NOMO-1 treated with dmso at 0.1 percent for 144 hours (cell line): ENCODE data around the gene MUC6.

Source experiments
- DNase-seq: peaks from one replicate; lab custom pipeline; 2025; ENCODE audit not compliant: unreplicated experiment; lab: John Stamatoyannopoulos, UW

MUC6 gene, protein sequence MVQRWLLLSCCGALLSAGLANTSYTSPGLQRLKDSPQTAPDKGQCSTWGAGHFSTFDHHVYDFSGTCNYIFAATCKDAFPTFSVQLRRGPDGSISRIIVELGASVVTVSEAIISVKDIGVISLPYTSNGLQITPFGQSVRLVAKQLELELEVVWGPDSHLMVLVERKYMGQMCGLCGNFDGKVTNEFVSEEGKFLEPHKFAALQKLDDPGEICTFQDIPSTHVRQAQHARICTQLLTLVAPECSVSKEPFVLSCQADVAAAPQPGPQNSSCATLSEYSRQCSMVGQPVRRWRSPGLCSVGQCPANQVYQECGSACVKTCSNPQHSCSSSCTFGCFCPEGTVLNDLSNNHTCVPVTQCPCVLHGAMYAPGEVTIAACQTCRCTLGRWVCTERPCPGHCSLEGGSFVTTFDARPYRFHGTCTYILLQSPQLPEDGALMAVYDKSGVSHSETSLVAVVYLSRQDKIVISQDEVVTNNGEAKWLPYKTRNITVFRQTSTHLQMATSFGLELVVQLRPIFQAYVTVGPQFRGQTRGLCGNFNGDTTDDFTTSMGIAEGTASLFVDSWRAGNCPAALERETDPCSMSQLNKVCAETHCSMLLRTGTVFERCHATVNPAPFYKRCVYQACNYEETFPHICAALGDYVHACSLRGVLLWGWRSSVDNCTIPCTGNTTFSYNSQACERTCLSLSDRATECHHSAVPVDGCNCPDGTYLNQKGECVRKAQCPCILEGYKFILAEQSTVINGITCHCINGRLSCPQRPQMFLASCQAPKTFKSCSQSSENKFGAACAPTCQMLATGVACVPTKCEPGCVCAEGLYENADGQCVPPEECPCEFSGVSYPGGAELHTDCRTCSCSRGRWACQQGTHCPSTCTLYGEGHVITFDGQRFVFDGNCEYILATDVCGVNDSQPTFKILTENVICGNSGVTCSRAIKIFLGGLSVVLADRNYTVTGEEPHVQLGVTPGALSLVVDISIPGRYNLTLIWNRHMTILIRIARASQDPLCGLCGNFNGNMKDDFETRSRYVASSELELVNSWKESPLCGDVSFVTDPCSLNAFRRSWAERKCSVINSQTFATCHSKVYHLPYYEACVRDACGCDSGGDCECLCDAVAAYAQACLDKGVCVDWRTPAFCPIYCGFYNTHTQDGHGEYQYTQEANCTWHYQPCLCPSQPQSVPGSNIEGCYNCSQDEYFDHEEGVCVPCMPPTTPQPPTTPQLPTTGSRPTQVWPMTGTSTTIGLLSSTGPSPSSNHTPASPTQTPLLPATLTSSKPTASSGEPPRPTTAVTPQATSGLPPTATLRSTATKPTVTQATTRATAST (N-terminal part only)

DNA sequence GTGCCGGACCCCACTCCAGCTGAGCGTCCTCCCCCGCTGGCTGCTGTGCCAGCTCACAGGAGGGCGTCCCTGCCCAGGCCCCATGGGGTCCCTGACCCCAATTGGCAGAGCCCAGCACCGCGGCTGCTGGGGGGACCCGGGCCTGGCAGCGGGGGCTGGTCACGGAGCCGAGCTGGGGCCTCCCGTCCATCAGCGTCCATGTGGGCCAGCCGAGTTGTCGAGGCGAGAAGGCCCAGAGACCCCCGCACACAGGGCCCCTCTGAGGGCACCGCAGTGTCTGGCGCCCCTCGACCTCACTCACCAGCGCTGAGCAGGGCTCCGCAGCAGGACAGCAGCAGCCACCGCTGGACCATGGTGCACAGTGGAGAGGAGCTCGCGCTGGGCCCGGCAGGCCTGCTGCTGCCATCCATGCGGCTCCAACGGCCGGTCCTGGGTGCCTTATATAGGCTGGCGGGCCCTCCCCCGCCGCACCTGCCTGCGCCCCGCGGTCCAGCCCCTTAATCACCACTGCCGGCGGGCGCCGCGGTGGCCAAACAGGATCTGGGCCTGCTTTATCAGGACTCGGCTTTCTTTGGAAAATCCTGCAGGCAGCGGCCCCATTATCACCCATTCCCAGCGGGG is at the start of gene MUC6:
TSS of gene MUC6 (minus strand) at position 416 of the 621 bp plus-strand sequence. CDS start at position 353, 63 bp downstream.
- DNase-seq, result no peak

DNA sequence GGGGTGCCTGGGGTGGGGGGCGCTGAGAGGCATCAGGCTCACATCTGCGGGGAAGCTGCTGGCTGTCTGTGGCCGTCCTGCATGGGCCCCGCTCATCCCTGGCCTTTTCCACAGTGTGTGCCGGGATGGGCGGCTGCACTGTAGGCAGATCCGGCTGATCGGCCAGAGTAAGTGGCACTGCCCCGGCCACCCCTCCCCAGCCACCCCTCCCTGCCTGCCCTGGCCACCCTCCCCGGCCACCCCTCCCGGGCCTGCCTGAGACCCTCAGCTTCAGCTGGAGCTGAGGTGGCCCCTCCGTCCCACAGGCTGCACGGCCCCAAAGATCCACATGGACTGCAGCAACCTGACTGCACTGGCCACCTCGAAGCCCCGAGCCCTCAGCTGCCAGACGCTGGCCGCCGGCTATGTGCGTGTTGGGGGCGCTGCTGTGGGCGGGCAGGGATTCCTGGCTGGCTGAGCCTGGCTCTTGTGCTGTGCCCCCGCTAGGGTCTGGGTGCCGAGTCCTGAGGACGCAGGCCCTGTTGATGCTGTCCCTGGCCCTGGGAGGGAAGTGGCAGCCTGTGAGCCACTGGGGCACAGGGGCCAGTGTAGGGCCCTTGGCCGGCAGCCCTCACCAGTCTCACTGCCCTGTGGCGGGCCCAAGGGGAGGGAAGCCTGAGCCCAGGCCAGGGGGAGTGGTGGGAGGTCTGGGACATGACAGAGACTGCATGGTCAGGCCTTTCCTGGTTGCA is 49.1 kb upstream of the MUC6 start:
- DNase-seq, result no peak

DNA sequence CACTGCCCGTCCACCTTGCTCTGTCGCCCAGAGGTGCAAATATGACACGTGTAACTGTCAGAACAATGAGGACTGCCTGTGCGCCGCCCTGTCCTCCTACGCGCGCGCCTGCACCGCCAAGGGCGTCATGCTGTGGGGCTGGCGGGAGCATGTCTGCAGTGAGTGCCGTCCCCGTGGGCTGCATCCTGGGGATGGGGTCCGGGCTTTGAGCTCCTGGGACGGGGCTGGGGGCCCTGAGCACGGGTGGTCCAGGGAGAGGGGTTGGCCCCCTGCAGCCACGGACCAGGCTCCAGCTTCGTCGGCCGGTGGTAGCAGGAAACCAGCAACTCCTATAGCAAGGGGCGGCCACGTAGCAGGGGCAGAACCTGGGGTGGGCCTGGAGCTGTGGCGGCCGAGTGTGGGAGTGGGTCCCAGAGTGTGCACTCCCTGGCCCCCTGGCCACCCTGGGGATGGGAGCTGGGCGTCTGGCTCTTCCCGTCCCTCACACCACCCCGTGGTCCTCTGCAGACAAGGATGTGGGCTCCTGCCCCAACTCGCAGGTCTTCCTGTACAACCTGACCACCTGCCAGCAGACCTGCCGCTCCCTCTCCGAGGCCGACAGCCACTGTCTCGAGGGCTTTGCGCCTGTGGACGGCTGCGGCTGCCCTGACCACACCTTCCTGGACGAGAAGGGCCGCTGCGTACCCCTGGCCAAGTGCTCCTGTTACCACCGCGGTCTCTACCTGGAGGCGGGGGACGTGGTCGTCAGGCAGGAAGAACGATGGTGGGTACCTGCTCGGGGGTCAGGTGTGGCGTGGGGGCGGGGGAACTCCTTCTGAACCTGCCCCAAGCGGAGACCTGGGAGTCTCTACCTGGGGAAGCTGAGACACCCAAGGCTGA is 48.3 kb upstream of the MUC6 start:
- no peak for DNase-seq

DNA sequence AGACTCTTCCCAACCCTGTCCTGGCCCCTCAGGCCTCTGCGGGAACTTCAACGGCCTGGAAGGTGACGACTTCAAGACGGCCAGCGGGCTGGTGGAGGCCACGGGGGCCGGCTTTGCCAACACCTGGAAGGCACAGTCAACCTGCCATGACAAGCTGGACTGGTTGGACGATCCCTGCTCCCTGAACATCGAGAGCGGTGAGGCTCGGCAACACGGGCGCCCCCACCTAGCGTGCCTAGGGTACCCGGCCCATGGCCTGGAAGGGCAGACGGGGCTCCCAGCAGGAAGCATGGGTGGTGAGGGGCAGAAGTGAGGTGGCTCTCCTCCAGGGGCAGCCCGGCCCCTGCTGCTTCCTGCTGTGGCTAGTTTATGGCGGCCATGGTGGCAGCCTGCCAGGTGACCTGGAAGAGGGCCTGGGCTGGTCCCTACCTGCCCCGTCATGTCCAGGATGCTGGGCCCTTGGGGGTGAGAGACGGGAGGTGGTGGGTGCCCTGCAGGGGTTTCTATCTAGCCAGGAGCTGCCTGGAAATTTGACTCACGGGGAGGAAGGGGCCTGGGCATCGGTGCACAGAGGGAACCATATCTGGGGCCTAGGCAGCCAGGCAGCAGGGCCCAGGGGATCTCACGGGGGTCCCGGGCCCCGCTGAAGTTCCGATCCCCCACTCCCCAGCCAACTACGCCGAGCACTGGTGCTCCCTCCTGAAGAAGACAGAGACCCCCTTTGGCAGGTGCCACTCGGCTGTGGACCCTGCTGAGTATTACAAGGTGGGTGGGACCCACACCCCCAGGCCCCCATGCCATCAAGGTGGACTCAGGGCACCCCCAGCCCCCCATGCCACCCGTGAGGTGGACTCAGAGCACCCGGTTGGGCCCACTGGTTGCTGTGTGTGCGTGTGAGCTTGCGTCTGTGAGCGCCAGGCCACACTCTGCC is 47.4 kb upstream of the MUC6 start:
- no peak for DNase-seq

DNA sequence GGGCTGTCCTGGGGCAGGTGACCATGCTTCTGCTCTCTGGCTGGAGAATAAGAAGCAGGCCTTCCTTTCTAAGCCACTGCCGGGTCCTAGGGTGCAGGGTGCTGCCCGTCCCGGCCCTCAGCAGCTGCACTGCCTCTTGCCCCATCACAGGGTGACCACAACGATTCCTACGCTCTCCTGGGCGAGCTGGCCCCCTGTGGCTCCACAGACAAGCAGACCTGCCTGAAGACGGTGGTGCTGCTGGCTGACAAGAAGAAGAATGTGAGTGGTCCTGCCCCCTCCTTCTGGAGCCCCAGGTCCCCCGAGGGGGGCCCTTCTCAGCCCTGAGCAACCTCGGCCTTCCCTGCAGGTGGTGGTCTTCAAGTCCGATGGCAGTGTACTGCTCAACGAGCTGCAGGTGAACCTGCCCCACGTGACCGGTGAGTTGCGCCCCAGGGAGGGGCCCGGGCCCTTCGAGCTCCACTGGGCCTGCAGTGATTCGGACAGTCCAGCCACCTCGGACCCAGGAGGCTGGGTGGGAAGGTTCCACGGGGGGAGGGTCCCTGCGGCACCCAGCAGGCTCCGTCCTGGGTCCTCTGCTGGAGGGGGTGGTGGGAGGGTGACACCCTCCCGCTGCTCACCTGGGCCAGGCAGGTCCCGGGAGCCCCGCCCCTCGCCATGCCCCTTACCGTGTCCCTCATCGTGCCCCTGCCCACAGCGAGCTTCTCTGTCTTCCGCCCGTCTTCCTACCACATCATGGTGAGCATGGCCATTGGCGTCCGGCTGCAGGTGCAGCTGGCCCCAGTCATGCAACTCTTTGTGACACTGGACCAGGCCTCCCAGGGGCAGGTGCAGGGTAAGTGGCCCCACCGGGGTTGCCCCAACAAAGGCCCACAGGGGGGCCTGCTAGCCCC is 46.5 kb upstream of the MUC6 start:
- no peak for DNase-seq

DNA sequence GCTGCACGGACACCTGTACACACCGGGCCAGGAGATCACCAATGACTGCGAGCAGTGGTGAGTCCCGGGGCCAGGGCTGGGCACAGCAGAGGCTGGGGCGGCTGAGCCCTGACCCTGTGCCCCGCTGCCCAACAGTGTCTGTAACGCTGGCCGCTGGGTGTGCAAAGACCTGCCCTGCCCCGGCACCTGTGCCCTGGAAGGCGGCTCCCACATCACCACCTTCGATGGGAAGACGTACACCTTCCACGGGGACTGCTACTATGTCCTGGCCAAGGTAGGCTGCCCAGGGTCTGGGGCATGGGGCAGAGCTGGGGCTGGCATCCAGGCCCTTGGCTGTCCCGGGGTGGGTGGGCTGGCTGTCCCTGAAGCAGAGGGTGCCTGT is 45.8 kb upstream of the MUC6 start:
- no peak for DNase-seq

DNA sequence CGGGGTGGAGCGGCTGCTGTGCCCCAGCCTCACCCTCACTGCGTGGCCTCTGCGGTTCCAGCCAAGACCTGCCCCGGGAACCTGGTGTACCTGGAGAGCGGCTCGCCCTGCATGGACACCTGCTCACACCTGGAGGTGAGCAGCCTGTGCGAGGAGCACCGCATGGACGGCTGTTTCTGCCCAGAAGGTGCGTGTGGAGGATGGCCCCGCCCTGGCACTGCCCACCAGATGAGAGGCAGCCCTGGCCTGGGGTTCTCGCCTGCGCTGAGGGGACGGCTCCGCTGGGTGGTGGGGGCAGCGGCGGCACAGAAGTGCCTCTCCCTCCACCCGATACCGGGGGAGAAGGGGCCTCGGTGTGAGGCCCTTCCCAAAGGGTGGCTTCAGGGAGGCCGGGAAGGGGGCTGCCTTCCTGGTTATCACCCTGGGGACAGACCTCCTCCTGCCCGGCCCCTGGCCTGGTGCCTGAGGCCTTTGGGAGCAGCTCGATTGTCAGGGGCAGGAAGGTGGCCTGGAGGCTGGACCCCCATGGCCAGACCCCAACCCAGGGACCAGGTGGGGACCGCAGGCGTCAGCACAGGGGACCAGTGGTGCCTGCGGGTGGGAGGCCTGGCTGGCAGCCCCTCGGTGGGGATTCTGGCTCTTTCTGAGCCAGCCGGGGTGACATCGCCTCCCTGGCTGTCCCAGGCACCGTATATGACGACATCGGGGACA is 45.2 kb upstream of the MUC6 start:
- DNase-seq, result no peak

DNA sequence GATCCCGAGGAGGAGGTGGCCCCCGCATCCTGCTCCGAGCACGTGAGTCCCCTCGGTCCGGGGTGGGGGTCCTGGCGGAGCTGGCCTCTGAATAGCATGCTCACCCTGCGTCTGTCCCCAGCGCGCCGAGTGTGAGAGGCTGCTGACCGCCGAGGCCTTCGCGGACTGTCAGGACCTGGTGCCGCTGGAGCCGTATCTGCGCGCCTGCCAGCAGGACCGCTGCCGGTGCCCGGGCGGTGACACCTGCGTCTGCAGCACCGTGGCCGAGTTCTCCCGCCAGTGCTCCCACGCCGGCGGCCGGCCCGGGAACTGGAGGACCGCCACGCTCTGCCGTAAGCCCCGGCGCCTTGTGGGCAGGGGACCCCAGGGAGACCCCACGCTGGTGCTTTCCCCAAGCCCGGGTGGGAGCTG is 41.7 kb upstream of the MUC6 start:
- DNase-seq, result no peak

DNA sequence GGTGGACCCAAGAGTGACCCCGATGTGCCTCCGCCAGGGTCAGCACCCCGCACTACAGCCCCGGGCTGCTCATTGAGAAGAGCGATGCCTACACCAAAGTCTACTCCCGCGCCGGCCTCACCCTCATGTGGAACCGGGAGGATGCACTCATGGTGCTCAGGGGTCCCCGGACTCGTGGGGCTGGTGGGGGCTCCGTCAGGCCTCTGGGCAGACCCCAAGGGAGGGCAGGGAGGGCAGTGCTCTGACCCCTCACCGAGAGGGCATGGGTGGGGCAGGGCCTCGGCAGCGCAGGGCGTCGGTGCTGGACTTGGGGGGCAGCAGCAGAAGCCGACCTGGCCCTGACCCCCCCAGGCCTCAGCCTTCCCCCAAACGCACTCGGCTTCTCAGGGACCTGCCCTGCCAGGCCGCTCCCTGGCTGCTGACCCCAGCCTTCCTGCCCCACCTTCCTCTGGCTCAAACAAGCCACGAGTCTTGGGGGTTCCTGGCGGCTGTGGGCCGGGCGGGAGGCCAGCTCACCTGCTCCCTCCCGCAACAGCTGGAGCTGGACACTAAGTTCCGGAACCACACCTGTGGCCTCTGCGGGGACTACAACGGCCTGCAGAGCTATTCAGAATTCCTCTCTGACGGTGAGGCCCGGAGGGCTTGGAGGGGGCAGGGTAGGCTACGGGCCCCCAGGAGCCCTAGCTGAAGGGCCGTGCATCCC is 41.0 kb upstream of the MUC6 start:
- no peak for DNase-seq

DNA sequence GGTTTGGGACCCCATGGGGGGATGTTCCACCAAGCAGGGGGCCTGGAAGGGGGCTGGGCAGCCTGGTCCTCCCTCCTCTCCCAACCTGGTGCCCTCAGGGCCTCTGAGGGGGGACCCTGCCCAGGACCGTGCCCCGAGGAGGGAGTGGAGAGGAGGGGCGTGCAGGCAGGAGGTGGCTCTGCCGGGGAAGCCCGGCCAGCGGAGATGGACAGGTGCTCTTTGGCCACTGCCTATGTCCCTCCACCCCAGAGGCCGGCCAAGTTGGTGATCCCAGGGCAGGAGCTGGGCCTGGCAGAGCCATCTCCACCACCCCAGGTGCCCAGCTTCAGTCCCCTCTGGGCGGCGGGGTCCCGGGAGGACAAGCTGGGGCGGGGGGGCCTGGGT is 40.5 kb upstream of the MUC6 start:
- DNase-seq, result no peak

DNA sequence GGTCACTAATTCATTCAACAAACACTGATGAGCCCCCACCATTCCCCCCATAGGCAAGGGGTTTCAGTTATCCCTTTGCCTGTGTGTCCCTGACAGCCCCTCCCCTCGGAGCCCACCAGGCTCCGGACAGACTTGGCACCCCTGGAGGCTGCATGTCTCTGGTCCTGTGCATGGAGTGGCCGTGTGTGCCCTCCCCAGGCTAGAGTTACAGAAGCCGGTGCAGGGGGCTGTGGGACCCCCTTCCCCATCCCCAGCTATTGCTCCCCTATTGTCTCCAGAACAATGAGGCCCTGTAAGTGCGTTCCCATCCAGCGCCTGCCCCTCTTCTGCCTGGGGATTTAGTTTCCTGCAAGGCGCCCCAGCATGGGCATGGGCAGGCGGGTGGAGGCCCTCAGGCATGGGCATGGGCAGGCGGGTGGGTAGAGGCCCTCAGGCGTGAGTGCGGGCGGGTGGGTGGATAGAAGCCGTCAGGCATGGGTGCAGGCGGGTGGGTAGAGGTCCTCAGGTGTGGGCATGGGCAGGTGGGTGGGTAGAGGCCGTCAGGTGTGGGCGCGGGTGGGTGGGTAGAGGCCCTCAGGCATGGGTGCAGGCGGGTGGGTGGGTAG is 39.6 kb upstream of the MUC6 start:
- DNase-seq, result no peak

DNA sequence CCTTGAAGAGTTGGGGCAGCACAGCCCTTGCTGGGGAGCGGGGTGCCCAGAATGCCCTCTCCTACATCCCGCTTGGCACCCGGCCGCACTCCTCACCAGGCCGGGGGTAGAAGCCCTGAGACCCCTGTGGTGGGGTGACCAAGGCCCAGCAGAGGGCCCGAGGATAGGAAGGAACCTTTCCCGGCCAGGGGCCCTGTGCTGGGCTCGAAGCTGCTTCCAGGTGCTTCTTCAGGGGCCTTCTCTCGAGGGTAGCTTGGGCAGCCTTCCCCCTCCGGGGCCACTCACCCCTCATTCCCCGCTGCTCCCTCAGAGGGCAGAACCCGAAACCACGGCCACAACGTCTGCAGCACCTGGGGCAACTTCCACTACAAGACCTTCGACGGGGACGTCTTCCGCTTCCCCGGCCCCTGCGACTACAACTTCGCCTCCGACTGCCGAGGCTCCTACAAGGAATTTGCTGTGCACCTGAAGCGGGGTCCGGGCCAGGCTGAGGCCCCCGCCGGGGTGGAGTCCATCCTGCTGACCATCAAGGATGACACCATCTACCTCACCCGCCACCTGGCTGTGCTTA is 38.9 kb upstream of the MUC6 start:
- no peak for DNase-seq

DNA sequence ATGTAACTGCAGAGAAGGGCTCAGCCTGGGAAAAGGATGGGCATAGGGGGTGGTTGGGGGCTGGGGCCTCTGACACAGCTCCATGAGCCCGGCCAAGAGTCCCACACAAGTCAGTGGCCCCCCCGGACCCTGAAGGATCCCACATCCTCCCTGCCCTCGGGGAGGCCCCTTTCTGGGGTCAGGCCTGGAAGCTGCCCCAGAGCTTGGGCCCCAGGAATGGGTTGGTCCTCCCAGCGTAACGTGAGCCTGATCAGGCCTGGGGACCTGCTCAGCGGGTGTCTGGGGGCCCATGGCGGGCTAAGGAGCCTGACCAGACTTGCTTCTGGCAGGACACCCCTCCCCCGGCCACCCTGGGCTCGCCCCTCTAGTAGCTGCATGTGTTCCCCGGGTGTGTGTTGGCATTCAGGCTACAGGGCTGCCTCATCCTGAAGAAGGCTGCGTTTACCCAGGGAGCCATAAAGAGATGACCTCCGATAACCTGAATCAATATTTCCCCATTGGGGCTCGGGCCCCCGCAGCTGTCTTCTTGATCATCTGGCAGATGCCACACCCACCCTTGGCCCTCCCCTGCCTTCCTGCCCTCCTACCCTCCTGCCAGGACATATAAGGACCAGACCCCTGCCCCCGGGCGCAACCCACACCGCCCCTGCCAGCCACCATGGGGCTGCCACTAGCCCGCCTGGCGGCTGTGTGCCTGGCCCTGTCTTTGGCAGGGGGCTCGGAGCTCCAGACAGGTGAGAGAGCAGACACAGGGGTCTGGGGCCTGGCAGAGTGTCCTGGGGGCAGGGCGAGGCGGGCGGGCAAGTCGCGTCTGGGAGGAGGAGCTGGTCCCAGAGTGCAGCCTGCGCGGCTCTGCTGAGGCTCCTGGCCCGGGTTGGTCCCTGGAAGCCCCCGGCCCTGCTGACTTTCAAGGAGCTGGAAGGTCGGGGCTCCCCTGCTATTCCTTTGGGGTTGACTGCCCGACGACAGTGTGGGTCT is 38.0 kb upstream of the MUC6 start, which contains the start of gene MUC2:
TSS of gene MUC2 (plus strand) at position 631 of the 978 bp plus-strand sequence.
- DNase-seq, result no peak

DNA sequence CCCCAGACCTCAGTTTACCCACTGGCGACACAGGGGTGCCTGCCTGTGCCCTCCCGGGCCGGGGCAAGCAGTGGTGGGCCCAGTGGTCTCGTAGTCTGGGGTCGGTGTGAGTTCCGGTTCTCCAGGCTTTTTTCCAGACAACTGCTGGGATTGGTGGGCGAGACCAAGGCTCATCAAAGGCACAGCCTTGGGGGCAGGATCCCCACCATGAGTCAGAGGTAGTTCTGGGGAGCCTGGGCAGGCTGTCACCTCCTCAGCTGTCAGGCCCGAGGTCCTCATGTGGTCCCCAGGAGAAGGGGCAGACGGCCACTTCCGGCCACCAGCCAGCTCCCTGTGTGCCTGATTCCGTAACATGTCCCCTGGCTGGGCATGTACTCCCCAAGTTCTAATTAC is 37.3 kb upstream of the MUC6 start:
- DNase-seq, result no peak
